GM19193 (cell line): ENCODE results near the gene DBP.
A peak's percentile ranks its signal among the peaks of the same experiment; 100 is the strongest.

Source experiments
- POLR2A ChIP-seq: IDR thresholded peaks from 4 replicates; pipeline ENCODE4 v1.6.1; 2011; ENCODE audit not compliant: insufficient read depth, insufficient read length; ENCODE audit errors: extremely low read depth

Gene DBP

DNA sequence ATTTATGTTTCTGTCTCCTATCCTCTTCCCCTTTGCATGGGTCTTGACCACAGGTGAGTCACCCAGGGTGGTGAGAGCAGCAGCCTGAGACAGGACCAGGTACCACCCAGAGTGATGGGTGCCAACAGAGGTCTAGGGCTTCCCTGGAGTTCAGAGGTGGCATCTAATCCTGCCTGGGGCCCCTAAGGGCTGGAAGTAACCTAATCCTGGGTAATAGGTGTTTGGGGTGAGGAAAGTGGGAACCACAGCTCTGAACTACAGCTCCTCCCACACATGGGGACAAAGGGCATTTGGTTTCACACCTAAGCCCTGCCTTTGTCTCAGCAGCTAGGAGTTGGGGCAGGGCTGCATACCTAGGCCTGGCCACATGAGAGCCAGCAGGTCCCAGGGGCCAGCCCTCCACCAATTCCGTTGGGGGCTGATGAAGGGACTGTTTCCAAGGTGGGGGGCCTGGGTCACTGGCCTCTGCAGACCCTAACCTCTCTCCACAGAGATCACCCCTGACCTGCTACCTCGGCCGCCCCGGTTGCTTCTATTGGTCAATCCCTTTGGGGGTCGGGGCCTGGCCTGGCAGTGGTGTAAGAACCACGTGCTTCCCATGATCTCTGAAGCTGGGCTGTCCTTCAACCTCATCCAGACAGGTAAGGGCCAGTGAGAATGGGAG, 9.8 kb downstream of the DBP start:
- no peak for TF ChIP-seq POLR2A

DNA sequence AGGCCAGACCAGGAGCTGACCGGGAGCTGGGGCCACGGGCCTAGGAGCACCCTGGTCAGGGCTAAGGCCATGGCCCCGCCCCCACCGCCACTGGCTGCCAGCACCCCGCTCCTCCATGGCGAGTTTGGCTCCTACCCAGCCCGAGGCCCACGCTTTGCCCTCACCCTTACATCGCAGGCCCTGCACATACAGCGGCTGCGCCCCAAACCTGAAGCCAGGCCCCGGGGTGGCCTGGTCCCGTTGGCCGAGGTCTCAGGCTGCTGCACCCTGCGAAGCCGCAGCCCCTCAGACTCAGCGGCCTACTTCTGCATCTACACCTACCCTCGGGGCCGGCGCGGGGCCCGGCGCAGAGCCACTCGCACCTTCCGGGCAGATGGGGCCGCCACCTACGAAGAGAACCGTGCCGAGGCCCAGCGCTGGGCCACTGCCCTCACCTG, 11.3 kb downstream of the DBP start:
- TF ChIP-seq POLR2A: no peak

DNA sequence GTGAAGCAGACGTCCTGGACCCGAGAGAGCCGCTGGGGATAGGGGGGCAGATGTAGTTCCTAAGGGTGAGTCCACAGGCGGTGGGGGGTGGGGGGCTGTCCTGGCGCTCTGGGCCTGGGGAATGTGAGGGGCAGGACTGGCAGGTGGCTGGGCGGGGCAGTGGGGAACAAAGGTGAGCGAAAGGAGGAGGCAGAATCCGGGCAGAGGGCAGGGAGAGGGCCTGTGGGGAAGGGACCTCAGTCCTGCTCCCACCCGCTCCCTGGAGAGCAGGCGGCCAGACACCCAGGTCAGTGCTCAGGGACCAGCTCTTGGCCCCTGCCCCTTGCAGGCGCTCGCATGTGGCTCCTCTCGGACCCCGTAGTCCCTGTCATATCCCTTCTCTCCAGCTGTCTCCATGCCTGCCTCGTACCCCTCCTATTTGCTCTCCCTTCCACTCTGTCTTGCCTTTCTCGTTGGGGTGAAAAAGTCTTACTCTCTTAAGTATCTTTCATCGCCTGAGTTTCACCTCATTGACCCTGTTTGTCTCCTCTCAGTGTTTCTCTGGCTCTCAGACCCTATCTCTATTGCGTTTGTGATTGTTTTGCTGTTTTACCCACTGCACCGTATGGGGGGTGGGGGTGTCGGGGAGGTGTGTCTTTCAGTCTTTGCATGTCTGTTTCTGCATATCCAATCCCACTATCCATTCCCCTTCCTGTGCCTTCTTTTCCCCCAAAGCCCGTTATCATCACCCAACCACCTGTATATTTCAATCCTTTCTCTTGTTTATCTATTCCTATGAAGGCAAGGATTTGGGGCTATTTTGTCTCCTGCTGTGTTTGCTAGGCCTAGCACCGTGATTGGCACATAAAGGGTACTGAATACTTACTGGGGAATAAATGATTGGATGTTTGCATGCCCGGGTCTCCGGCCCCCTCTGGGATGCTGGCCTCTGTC, 12.1 kb downstream of the DBP start:
- no peak for TF ChIP-seq POLR2A

DNA sequence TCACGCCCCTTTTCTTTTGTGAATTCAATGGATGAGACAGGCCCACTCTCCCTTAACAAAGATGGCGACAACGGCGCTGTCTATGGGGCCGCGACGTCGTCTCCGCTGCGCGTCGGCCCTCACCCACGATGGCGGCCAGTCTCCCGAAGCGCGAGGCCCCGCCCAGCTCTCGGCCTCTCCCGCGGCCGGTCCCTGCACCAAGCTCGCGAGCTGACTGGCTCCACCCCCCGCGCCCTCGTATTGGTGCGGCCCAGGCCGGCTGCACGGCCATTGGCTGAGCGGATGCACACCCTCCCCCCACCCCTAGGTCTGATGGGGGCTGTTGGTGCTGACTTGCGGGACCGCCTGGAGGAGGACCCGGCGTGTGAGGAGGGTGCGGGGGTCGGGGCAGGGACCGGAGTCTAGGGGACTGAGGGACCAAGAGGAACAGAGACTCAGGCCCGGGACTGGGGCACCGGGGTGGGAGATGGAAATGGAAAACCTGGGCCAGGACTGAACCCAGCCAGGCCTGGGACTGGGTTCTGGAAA, 13.0 kb downstream of the DBP start:
- TF ChIP-seq POLR2A: peak; percentile 51

DNA sequence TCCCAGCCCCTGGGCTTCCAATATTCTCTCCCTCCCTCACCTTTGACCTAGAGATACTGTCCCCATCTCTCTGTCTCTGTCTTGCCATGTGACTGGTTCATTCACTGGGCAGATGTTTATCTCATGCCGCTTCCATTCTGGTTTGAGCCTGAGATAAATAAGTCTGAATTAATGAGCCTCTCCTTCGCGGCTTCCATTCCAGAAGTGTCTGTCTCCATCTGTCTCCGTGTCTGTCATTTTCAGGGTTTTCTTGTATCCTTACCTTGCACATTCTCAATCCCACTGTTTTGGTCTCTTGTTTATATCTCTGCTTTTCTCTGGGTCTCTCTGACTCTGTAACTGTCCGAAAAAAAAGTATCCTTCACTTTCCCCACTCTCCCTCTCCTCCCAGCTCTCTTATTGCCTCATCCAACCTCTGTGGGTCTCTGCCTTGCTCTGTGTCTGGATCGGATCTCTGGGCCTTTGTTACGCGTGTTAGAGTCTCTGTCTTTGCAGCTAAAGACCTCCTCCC, 13.6 kb downstream of the DBP start:
- no peak for TF ChIP-seq POLR2A

DNA sequence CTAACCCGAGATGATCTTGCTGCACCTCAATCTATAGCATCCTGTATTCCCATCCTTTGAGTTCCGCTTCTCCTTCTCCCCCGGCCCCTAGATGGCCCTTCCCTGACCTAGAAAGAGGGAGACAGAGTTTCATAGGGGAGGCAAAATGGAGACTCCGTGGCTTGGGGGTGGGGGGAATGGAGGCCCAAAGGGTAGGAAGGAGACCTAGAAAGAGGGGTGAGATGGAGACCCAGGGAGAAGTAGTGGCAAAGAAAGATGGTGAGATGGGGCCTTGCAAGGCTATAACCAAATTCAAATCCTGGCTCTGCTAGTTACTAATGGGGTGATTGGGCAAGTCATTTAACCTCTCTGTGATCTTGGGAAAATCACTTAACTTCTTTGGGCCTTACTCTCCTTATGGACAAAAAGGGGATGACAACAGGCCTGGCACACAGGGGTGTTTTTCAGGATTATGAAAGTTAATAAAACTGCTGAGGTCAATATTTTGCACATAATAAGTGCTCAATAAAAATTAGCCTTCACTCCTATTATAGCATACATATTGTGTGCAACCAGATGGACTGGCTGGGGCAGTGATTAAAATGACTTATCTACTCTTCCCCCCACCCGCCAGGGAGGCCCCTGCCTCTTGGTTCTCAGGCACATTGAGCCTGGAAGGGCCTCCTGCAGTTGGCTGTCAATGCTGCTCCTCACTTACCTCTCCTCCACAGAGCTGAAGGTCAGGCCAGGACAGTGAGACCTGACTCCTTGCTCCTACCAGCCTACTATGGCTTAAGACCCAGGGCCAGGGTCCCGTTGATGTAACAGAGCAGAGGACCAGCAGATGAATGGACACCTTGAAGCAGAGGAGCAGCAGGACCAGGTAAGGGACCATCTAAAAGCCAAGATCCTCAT, 17.2 kb downstream of the DBP start:
- TF ChIP-seq POLR2A: no peak

DNA sequence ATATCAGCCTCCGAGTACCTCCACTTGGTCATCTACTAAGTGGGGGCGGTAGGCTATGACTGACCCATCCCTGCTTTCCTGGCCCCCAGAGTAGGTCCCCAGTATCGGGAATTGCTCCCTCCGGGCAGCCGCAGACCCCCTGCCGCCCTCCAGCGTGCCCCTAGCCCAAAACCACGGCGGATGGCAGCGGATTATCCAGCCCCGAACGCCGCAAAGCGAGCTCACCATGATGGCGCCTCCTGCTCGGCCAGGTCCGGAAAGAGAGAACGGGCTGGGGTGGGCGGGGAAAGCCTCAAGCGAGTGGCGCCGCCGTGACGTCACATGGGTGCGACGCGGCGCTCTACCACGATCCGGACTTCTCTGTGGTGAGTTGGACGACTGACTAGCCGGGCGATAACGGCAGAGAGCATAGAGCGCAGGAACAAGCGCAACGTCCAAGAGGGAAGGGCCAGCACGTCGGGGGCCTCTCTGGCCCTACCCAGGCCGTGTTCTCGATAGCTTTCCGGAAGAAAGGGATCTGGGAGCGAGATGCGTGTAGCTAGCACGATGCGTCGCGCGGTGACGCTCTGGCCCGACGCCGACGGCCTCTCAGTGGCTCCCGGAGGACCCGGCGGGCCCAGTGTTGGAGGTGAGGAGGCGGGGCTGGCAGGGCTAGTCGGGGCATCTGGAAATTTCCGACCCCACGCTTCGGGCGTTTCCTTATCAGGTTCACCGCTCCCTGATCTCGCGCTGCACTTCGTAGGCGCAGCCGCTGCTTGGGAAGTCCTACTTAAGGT, 18.1 kb downstream of the DBP start, which contains the start of the genes RPL18 and SPHK2:
TSS of gene RPL18 (minus strand) at position 263 of the 776 bp plus-strand sequence. CDS start at position 228, 35 bp downstream.
TSS of gene SPHK2 (plus strand) at position 591 of the 776 bp plus-strand sequence. CDS start 1,009 bp downstream, outside the sequence.
- peak; percentile 98 for TF ChIP-seq POLR2A

DNA sequence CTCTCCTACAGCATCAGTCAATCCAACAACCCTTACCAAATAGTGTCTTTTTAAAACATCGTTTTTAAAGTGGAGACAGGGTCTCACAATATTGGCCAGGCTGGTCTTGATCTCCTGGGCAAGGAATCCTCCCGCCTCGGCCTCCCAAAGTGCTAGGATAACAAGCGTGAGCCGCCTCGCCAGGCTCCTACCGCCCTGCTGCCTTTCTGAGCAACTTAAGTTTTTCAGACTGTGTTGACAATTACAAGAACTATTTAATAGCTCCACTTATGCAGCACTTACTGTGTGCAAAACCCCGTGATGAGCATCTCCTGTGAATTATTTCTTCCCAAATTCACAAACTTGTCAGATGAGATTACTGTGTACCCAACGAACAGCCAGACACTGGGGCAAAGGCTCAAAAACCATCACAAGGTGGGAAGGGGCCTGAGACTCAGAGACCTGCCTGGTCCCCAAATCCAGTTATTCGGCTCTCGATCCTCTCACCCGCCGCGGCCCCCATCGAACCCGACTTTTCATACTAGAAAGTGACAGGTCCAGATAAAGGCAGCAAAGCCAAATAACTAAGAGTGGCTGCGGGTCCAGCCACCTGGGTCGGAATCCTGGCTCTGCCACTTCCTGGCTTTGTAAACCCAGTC, 18.8 kb downstream of the DBP start:
- TF ChIP-seq POLR2A: no peak

DNA sequence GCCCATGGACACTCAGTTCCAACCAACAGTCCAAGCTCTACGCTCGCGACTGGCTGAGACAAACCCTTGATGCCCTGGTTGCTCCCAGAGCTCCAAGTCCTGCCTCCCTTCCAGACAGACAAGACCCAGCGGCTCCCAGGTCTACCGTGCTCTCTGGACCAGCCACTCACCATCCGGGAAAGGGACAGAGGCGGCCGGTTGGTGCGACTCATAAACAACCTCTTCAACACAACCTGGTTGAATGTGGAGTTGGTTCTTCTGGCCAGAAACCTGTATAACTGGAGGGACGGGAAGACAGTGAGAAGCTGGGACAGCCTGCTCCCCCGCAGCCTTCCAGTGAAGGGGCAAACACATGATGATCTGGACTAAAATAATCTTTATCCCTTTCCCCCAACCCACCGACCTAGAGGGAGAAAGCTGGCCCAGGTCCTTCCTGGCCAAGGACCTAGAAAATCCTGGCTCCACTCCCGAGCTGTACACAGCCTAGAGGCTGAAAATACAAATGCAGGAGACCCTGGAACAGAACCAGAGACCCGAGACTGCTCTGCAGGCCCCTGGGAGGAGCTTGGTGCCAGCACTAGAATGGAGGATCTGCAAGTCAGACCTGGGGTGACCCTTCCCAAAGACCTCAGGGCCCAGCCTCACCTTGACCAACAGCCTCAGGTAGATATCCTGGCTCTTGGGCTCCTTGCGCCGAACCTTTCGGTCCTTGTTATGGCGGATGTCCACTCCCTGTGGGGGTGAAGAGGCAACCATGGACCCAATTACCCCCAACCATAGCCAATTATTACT, 19.8 kb downstream of the DBP start:
- TF ChIP-seq POLR2A: peak; percentile 27

DNA sequence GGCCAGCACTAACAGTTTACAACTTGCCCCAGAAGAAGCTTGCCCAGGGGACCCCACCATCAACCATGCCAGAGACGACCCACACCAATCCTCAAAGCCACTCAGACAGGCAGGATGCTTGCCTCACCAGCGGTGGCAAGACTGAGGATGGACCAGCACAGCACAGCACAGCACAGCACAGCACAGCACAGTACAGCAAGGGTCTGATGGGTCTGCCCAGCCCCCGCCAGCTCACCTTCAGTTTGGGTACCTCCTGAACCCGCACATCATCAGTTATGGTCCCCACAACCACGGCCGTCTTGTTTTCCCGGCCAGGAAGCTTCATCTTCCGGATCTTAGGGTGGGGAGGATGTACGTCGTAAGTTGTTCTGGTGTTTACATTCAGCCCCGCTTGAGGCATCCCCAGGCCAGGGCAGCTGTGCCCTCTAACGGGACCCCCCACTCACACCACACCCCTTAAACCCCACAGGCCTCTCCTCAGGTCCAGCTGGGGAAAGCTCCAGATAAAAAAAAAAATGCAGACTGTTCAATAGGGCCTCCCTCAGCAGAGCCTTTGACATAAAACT, 20.6 kb downstream of the DBP start:
- no peak for TF ChIP-seq POLR2A

DNA sequence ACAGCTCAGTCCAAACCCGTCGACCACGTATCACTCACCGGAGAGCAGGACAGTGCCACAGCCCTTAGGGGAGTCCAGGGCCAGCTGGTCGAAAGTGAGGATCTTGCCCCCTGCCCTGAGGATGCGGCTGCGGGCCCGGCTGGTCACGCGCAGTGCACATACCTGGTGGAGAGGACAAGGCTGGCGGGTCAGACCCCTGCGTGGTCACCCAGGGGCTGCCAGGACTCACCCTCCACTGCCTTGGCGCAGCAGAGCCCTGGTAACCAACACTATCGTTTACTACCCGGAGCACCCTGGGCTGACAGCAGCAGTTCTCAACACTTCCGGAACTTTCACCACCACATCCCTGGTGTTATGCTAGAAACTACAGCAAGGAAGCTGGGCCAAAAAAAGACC, 21.1 kb downstream of the DBP start:
- no peak for TF ChIP-seq POLR2A

DNA sequence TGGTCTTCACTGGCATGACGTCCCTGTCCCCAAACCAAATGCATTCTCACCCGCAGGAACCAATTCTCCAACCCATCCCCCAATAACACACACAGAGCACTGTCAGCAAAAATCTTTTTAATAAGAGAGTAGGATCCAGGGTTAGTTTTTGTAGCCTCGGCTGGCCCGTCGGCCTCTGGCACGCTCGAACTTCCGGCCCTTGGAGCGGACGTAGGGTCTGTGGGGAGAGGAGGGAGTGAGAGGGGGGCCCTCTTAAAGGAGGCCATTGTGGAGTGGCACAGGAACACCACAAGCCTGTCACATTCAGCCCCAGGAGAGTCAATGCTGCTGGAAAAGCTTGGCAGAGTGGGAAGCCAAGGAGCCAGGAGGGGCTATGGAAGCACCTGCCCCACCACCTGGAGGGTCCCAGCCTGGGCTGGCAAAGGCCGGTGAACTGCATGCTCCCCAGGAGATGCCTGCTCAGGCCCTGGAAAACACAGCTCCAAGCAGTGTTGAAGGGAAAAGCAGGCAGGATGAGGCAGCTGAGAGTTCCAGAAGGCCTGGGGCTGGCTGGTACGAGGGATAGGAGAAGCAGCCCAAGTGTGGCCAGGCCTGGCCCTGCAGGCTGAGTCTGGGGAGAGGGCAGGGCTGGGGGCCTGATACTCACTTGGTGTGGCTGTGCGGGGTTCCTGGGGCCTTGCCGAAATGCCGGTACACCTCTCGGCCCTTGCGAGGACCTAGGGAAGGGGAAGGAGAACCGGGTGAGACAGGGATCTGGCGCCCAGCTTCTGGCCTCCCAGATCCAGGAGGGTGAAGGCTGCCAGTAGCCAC, 21.7 kb downstream of the DBP start:
- TF ChIP-seq POLR2A: no peak
